NCI-H748 treated with DMSO at 0.1 percent for 48 hours (cell line): ENCODE data around the gene PREX1.
"Not testable (repeated sequence)": the region's sequence is repeated elsewhere in the genome, so short reads cannot be mapped to it uniquely, and the experiment has no call there.

Source experiments
- DNase-seq: peaks from one replicate; lab custom pipeline; 2025; lab: John Stamatoyannopoulos, UW

The PREX1 gene

GRCh38 chr20:48846516-48847492 lies 19.0 kb upstream of the PREX1 start:
- DNase-seq = no peak

- no peak for DNase-seq
Observed at GRCh38 chr20:48845721-48846306, 18.0 kb upstream of the PREX1 start.

GRCh38 chr20:48844996-48845395 lies 17.2 kb upstream of the PREX1 start:
- DNase-seq = no peak

GRCh38 chr20:48843896-48844295 lies 16.1 kb upstream of the PREX1 start:
- DNase-seq = not testable (repeated sequence)

GRCh38 chr20:48843057-48843806 lies 15.4 kb upstream of the PREX1 start:
- DNase-seq = no peak

GRCh38 chr20:48841875-48842529 lies 14.2 kb upstream of the PREX1 start:
- no peak for DNase-seq

GRCh38 chr20:48841196-48841874 lies 13.5 kb upstream of the PREX1 start:
- DNase-seq = no peak

GRCh38 chr20:48839154-48839917 lies 11.5 kb upstream of the PREX1 start:
- DNase-seq = no peak

GRCh38 chr20:48837014-48837413 lies 9.2 kb upstream of the PREX1 start:
- DNase-seq = no peak

GRCh38 chr20:48835390-48835789 lies 7.6 kb upstream of the PREX1 start:
- no peak for DNase-seq

GRCh38 chr20:48834278-48834677 lies 6.5 kb upstream of the PREX1 start:
- DNase-seq = no peak

- no peak for DNase-seq
Observed at GRCh38 chr20:48832405-48832730, 4.6 kb upstream of the PREX1 start.

GRCh38 chr20:48831718-48832404 lies 4.1 kb upstream of the PREX1 start:
- DNase-seq = no peak

GRCh38 chr20:48830826-48831318 lies 3.1 kb upstream of the PREX1 start:
- DNase-seq = no peak

- no peak for DNase-seq
Observed at GRCh38 chr20:48829940-48830339, 2.1 kb upstream of the PREX1 start.

GRCh38 chr20:48828734-48829460 lies 1.1 kb upstream of the PREX1 start:
- no peak for DNase-seq

- DNase-seq = no peak
Observed at GRCh38 chr20:48826883-48827771, 672 bp downstream of the PREX1 start.

GRCh38 chr20:48826480-48826879 lies 1.3 kb downstream of the PREX1 start:
- DNase-seq = not testable (repeated sequence)
